ENCODE data around the gene NLGN1.

DNA sequence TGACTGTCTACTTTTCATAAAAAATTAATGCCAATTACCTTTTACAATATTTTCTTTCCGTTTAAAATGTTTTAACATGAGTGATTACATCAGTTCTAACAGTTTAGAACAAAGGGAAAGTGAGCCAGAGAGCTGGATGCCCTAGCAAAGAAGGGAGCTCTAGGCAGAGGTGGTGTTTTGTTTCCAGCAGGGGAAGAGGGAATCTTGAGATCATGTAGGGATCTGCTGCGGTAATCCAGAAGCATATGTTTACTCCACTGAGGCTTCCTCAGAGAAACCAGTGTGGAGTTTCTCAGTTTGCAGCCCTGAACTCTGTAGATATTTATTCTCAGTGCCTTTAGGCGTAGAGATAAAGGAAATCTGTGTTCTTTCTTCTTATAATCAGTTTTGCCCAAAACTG, 399.3 kb downstream of the NLGN1 start:
- TF ChIP-seq, protein P1, sequence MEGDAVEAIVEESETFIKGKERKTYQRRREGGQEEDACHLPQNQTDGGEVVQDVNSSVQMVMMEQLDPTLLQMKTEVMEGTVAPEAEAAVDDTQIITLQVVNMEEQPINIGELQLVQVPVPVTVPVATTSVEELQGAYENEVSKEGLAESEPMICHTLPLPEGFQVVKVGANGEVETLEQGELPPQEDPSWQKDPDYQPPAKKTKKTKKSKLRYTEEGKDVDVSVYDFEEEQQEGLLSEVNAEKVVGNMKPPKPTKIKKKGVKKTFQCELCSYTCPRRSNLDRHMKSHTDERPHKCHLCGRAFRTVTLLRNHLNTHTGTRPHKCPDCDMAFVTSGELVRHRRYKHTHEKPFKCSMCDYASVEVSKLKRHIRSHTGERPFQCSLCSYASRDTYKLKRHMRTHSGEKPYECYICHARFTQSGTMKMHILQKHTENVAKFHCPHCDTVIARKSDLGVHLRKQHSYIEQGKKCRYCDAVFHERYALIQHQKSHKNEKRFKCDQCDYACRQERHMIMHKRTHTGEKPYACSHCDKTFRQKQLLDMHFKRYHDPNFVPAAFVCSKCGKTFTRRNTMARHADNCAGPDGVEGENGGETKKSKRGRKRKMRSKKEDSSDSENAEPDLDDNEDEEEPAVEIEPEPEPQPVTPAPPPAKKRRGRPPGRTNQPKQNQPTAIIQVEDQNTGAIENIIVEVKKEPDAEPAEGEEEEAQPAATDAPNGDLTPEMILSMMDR (IDR thresholded peaks at IDR 0.05): no peak
- TF ChIP-seq POLR2A (IDR thresholded peaks at IDR 0.05): no peak

Data from heart left ventricle (tissue), 13 donors.